DOHH2 (cell line): ENCODE data around the gene TNFSF9.
A peak's percentile ranks its signal among the peaks of the same experiment; 100 is the strongest.

Experiments used
- H3F3A ChIP-seq: fragments of 200-600 bp; sonication (generic), shearing (Covaris generic); 2 replicates; pipeline ENCODE4 v1.6.0; 2016; ENCODE audit warnings: antibody characterized with exemption, mild to moderate bottlenecking; ENCODE audit not compliant: control insufficient read depth, insufficient read depth
- H3K27ac ChIP-seq: fragments of 200-600 bp; sonication (generic); 2 replicates; pipeline ENCODE4 v1.5.1; 2014; ENCODE audit warnings: low read depth, mild to moderate bottlenecking, low read length, moderate library complexity
- H3K27me3 ChIP-seq: fragments of 200-600 bp; sonication (generic); 2 replicates; pipeline ENCODE4 v1.6.1; 2014; ENCODE audit warnings: mild to moderate bottlenecking, low read length, mixed read lengths; ENCODE audit not compliant: control insufficient read depth
- H3K36me3 ChIP-seq: fragments of 200-600 bp; sonication (generic); 2 replicates; pipeline ENCODE4 v1.6.1; 2014; ENCODE audit warnings: mild to moderate bottlenecking, low read length, moderate library complexity, mixed read lengths; ENCODE audit not compliant: control insufficient read depth
- H3K4me1 ChIP-seq: fragments of 200-600 bp; sonication (generic); 2 replicates; pipeline ENCODE4 v1.6.1; 2014; ENCODE audit warnings: mild to moderate bottlenecking, low read length, mixed read lengths; ENCODE audit not compliant: control insufficient read depth
- H3K4me2 ChIP-seq: fragments of 200-600 bp; sonication (generic); 2 replicates; pipeline ENCODE4 v1.6.0; 2014; ENCODE audit warnings: mild to moderate bottlenecking, low read length, moderate library complexity
- H3K4me3 ChIP-seq: fragments of 200-600 bp; sonication (generic); 2 replicates; pipeline ENCODE4 v1.5.1; 2014; ENCODE audit warnings: mild to moderate bottlenecking, low read length, mixed read lengths
- H3K79me2 ChIP-seq: fragments of 200-600 bp; sonication (generic); 2 replicates; pipeline ENCODE4 v1.6.1; 2014; ENCODE audit warnings: mild to moderate bottlenecking, low read length, mixed read lengths; ENCODE audit not compliant: control insufficient read depth
- H3K9me2 ChIP-seq: fragments of 200-600 bp; sonication (generic); replicated peaks from 2 replicates; pipeline ENCODE4 v1.6.1; 2014; ENCODE audit warnings: mild to moderate bottlenecking, low read length, mixed read lengths; ENCODE audit not compliant: control insufficient read depth
- H3K9me3 ChIP-seq: fragments of 200-600 bp; sonication (generic); 2 replicates; pipeline ENCODE4 v1.6.1; 2014; ENCODE audit warnings: antibody characterized with exemption, low read length, mixed read lengths; ENCODE audit not compliant: control insufficient read depth, insufficient read depth
- H4K20me1 ChIP-seq: fragments of 200-600 bp; sonication (generic); 2 replicates; pipeline ENCODE4 v1.6.0; 2014; ENCODE audit warnings: low read depth, mild to moderate bottlenecking, antibody characterized with exemption, low read length, moderate library complexity; ENCODE audit not compliant: control insufficient read depth, insufficient read depth
- EZH2phosphoT487 ChIP-seq: fragments of 200-600 bp; sonication (generic); IDR thresholded peaks from 2 replicates; pipeline ENCODE4 v1.6.1; 2017; ENCODE audit warnings: borderline replicate concordance, mild to moderate bottlenecking, antibody characterized with exemption, low read length, moderate library complexity, mixed read lengths
- TF ChIP-seq, protein P1 (sequence below): fragments of 200-600 bp; sonication (generic); IDR thresholded peaks from one replicate; pipeline ENCODE4 v1.5.1; 2014; ENCODE audit warnings: antibody characterized with exemption, mild to moderate bottlenecking, low read depth, low read length; ENCODE audit not compliant: poor library complexity, severe bottlenecking

TNFSF9 gene

DNA sequence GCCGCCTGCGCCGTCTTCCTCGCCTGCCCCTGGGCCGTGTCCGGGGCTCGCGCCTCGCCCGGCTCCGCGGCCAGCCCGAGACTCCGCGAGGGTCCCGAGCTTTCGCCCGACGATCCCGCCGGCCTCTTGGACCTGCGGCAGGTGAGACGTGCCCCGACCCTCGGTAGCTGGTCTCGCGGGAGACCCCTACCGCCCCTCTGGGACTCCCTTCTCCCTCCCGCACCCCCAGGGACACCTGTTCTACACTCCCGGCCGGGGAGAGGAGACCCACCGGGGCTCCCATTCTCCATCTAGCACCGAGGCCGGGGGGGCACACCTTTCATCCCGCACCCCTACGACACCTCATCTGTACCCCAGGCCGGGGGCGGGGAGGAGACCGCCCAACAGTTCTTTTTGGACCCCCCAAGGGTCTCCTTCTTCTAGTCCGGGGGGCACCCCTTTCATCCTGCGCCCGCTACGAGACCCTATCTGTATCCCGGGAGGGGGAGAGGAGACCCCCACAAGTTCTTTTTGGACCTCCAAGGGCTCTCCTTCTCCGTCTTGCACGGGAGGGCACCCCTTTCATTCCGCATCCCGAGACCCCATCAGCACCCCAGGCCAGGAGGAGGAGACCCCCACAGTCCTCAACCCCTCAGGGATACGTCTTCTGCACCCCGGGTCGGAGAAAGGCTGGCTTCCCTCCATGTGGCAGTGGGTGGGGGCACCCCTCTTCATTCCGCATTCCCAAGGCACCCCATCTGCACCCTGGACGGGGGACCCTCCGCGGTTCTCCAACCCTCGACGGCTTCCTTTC is 533 bp downstream of the TNFSF9 start:
- H3K9me2 ChIP-seq, result no peaks in the 10 kb centered on the region
- peaks cover 46% of the 10 kb centered on the region for H3K79me2 ChIP-seq
- H3K36me3 ChIP-seq, result peaks cover 43% of the 10 kb centered on the region
- peaks cover 44% of the 10 kb centered on the region for H3F3A ChIP-seq
- H3K4me1 ChIP-seq, result peaks cover 61% of the 10 kb centered on the region
- peak overlapping the region; percentile 87 for H3K4me2 ChIP-seq
- no peaks in the 10 kb centered on the region for H3K27me3 ChIP-seq
- TF ChIP-seq, protein P1, sequence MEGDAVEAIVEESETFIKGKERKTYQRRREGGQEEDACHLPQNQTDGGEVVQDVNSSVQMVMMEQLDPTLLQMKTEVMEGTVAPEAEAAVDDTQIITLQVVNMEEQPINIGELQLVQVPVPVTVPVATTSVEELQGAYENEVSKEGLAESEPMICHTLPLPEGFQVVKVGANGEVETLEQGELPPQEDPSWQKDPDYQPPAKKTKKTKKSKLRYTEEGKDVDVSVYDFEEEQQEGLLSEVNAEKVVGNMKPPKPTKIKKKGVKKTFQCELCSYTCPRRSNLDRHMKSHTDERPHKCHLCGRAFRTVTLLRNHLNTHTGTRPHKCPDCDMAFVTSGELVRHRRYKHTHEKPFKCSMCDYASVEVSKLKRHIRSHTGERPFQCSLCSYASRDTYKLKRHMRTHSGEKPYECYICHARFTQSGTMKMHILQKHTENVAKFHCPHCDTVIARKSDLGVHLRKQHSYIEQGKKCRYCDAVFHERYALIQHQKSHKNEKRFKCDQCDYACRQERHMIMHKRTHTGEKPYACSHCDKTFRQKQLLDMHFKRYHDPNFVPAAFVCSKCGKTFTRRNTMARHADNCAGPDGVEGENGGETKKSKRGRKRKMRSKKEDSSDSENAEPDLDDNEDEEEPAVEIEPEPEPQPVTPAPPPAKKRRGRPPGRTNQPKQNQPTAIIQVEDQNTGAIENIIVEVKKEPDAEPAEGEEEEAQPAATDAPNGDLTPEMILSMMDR, result no peak
- TF ChIP-seq EZH2phosphoT487, result no peak
- peak overlapping the region; percentile 94 for H3K4me3 ChIP-seq
- peak overlapping the region; percentile 93 for H3K27ac ChIP-seq
- H4K20me1 ChIP-seq, result peaks cover 9% of the 10 kb centered on the region; the same call in 1 of the 2 replicates
- no peaks in the 10 kb centered on the region for H3K9me3 ChIP-seq

DNA sequence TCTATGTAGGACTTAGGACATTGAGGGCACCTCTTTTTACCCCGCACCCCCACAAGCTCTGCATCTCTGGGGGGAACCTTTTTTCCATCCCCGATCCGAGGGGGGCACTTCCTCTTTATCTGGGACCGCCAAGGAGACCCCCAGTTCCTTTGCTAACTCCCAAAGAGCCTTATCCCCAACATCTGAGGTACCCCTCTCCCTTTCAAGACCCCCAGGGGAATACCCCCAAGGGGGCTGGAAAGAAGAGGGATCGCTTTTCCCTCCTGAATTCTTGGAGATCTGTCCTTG is 1.1 kb downstream of the TNFSF9 start:
- peak overlapping the region; percentile 94 for H3K4me3 ChIP-seq

GRCh38 chr19:6532244-6532999 is 1.6 kb downstream of the TNFSF9 start:
- Histone ChIP-seq H3K9me2 (no peaks in the 10 kb centered on the region), H3K79me2 (peaks cover 57% of the 10 kb centered on the region), H3K4me3 (peak overlapping the region; percentile 94), H4K20me1 (peaks cover 9% of the 10 kb centered on the region; the same call in 1 of the 2 replicates), H3F3A (peaks cover 38% of the 10 kb centered on the region), H3K27ac (peak overlapping the region; percentile 93), H3K36me3 (peaks cover 53% of the 10 kb centered on the region), H3K4me1 (peaks cover 63% of the 10 kb centered on the region), H3K9me3 (no peaks in the 10 kb centered on the region), H3K4me2 (peak overlapping the region; percentile 87), H3K27me3 (no peaks in the 10 kb centered on the region)
- TF ChIP-seq EZH2phosphoT487, result no peak
- TF ChIP-seq, protein P1, result no peak

More for the DNA sequence above, 1.1 kb downstream of the TNFSF9 start:
- no peaks in the 10 kb centered on the region for H3K27me3 ChIP-seq
- H3K9me3 ChIP-seq, result no peaks in the 10 kb centered on the region
- peaks cover 43% of the 10 kb centered on the region for H3F3A ChIP-seq
- peaks cover 9% of the 10 kb centered on the region; the same call in 1 of the 2 replicates for H4K20me1 ChIP-seq
- H3K79me2 ChIP-seq, result peaks cover 51% of the 10 kb centered on the region
- H3K4me2 ChIP-seq, result peak overlapping the region; percentile 87
- peaks cover 63% of the 10 kb centered on the region for H3K4me1 ChIP-seq
- H3K9me2 ChIP-seq, result no peaks in the 10 kb centered on the region
- peaks cover 48% of the 10 kb centered on the region for H3K36me3 ChIP-seq
- no peak for TF ChIP-seq EZH2phosphoT487
- TF ChIP-seq, protein P1, result no peak
- peak overlapping the region; percentile 93 for H3K27ac ChIP-seq
